T-helper 2 cell treated with Interferon-gamma antibody and Interleukin-4, amounts not matched to agents 5 μg/mL and 100 μg/mL, for 36 hours (primary cell): ENCODE data around the gene GRAMD1A.

Experiments
- DNase-seq: peaks from one replicate; pipeline ENCODE4 v3.0.0; 2021; ENCODE audit warnings: low spot score
- H3K27ac Mint-ChIP-seq: one replicate; pipeline ENCODE4 v1.8.0; 2021; ENCODE audit warnings: mild to moderate bottlenecking, mixed read lengths
- H3K27me3 Mint-ChIP-seq: one replicate; pipeline ENCODE4 v1.8.0; 2021; ENCODE audit warnings: low read depth, mixed read lengths
- H3K36me3 Mint-ChIP-seq: one replicate; pipeline ENCODE4 v1.8.0; 2021; ENCODE audit warnings: low read depth, mixed read lengths
- H3K4me1 Mint-ChIP-seq: one replicate; pipeline ENCODE4 v1.8.0; 2021; ENCODE audit warnings: low read depth, mixed read lengths
- H3K4me3 Mint-ChIP-seq: one replicate; pipeline ENCODE4 v1.8.0; 2022; ENCODE audit warnings: mild to moderate bottlenecking, moderate library complexity, mixed read lengths
- H3K9me3 Mint-ChIP-seq: one replicate; pipeline ENCODE4 v1.8.0; 2021; ENCODE audit warnings: mixed read lengths

GRAMD1A gene

DNA sequence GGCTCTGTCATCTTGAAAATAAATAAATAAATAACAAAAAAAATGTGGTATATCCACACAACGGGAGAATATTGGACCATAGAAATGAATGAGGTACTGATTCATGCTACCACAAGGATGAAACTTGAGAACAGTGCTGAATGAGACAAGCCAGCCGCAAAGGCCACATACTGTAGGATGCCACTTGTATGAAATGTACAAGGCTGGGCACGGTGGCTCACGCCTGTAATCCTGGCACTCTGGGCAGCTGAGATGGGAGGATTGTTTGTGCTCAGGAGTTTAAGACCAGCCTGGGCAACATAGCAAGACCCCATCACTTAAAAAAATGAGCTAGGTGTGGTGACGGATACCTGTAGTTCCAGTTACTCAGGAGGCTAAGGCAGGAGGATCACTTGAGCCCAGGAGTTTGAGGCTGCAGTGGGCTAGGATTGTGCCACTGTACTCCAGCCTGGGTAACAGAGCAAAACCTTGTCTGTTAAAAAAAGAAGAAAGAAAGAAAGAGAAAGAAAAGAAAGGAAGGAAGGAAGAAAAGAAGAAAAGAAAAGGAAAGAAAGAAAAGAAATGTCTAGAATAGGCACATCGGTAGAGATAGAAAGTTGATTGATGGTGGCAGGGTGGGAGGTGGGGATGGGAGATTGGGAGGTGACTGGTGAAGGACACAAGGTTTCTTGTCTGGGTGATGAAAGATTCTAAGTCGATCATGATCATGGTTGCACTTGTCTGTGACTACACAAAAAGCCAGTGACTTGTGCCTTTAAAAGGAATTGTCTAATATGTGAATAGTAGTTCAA is 61.7 kb downstream of the GRAMD1A start:
- Mint-ChIP-seq H3K27ac (no peak overlapping the region), H3K9me3 (no peaks in the 10 kb centered on the region), H3K4me3 (no peak overlapping the region), H3K27me3 (peaks cover 1% of the 10 kb centered on the region), H3K4me1 (peaks cover 2% of the 10 kb centered on the region), H3K36me3 (no peaks in the 10 kb centered on the region)
- no peak for DNase-seq

DNA sequence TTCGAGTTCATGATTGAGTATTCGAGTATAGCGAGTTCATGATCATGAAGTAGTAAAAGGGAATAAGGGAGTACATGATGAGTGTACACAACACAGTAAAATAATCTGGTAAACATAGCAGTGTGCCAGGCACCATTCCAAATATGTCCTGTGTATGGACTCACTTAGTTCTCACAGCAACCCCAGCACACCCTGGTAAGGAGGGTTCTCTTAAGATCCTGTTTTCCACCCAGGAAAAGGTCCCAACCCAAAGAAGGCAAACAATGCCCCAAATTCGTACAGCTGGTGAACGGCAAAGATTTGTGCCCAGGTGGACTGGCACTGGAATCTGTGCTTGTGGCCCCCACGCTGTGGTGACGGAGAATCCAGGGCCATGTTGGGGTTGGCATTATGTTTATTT is 62.8 kb downstream of the GRAMD1A start:
- Mint-ChIP-seq H3K9me3 (no peaks in the 10 kb centered on the region), H3K36me3 (no peaks in the 10 kb centered on the region)
- no peak for DNase-seq

DNA sequence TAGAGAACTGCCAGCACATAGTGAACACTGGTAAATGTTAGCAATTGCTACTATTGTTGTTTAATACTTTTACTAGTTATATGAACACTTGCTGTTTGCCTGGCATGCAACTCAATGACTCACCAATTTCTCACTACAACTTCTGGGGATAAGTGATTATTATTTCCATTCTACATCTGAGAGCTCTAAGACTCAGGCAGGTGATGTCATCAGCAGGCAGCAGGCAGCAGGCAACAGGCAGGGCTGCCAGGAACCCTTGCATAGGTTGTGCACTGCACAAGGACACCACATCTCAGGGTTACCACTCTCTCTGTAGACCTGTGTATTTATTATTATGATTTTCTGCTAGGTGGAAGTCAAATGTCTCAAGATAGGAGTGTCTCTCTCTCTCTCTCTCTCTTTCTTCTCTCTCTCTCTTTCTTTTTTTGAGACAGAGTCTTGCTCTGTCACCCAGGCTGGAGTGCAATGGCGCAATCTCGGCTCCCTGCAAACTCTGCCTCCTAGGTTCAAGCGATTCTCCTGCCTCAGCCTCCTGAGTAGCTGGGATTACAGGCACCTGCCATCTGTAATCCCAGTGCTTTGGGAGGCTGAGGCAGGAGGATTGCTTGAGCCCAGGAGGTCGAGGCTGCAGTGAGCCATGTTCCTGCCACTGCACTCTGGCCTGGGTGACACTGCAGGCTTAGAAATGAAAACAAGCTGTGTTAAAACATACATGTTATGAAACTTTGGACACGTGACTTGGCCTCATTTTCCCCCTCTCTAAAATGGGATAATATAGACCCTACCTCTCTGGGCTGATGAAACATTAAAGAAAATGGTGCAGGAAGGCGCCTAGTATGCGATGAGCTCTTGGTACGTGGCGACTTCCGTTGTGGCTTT is 64.1 kb downstream of the GRAMD1A start:
- H3K9me3 Mint-ChIP-seq = no peaks in the 10 kb centered on the region
- peaks cover 7% of the 10 kb centered on the region for H3K4me1 Mint-ChIP-seq
- no peak overlapping the region for H3K27ac Mint-ChIP-seq
- no peak for DNase-seq
- H3K27me3 Mint-ChIP-seq = no peaks in the 10 kb centered on the region
- H3K36me3 Mint-ChIP-seq = no peaks in the 10 kb centered on the region
- H3K4me3 Mint-ChIP-seq = no peak overlapping the region

More for the DNA sequence above, 62.8 kb downstream of the GRAMD1A start:
- Mint-ChIP-seq H3K4me3 (no peak overlapping the region), H3K27me3 (no peaks in the 10 kb centered on the region), H3K4me1 (peaks cover 7% of the 10 kb centered on the region), H3K27ac (no peak overlapping the region)

DNA sequence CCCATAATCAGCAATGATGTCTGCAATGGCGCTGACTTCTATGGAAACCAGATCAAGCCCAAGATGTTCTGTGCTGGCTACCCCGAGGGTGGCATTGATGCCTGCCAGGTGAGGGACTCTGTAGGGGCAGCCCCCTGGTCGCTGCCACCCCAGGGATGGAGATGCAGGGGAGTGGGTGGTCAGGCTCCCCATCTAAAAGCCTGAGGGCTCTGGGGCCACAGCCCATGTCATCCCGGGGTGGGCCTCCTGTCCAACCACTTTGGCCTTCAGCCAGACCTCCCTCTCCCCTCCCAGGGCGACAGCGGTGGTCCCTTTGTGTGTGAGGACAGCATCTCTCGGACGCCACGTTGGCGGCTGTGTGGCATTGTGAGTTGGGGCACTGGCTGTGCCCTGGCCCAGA is 65.5 kb downstream of the GRAMD1A start:
- no peak for DNase-seq
- Mint-ChIP-seq H3K4me3 (no peak overlapping the region), H3K4me1 (peaks cover 7% of the 10 kb centered on the region), H3K27ac (no peak overlapping the region), H3K27me3 (no peaks in the 10 kb centered on the region), H3K36me3 (no peaks in the 10 kb centered on the region), H3K9me3 (no peaks in the 10 kb centered on the region)

DNA sequence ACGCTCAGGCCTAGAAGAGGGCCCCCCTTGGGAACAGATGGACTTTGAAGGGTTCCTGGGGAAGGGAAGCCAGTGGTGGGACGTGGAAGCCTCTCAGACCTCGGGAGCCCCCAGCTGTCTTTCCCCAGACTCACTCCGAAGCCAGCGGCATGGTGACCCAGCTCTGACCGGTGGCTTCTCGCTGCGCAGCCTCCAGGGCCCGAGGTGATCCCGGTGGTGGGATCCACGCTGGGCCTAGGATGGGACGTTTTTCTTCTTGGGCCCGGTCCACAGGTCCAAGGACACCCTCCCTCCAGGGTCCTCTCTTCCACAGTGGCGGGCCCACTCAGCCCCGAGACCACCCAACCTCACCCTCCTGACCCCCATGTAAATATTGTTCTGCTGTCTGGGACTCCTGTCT is 66.0 kb downstream of the GRAMD1A start:
- no peaks in the 10 kb centered on the region for H3K36me3 Mint-ChIP-seq
- H3K27me3 Mint-ChIP-seq = no peaks in the 10 kb centered on the region
- H3K4me3 Mint-ChIP-seq = no peak overlapping the region
- no peak overlapping the region for H3K27ac Mint-ChIP-seq
- H3K4me1 Mint-ChIP-seq = peaks cover 7% of the 10 kb centered on the region
- H3K9me3 Mint-ChIP-seq = no peaks in the 10 kb centered on the region
- no peak for DNase-seq

DNA sequence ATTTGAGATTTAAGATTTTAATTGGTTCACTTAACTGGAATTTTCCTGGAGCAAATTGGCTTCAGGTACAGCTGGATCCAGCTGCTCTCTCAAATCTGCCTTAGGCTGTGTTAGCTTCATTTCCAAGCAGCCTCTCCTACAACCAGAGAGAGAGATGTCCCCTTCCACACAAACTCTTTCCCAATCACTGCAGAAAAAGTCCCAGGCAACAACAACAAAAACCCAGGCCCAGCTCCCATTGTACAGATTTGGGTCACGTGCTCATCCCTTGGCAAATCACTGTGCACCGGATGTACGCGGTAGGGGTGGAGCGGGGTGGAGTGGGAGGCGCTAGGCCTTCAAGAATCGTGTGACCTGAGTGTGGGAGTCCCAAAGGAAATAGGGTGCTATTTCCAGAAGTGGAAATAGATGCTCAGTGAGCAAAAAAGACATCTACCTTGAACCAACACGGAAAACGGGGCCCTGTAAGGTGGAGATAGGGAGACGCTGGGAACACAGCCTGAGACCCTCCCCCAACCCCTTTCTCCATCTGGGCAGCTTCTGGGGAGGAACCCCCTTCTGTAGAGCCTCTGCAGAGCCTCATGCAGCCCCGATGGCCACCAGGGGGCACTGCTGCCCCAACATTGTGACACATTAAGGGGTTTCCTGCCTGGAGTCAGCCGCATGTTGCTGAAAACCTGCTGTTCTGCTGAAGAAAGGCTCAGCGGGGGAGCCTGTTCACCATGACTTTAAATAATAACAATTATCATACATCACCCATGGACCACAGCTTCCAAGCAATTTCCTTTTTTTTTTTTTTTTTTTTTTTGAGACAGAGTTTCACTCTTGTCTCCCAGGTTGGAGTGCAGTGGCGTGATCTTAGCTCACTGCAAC is 66.8 kb downstream of the GRAMD1A start:
- peak overlapping the region; percentile 9 for H3K27ac Mint-ChIP-seq
- H3K36me3 Mint-ChIP-seq = no peaks in the 10 kb centered on the region
- H3K4me1 Mint-ChIP-seq = peaks cover 7% of the 10 kb centered on the region
- no peaks in the 10 kb centered on the region for H3K9me3 Mint-ChIP-seq
- H3K27me3 Mint-ChIP-seq = no peaks in the 10 kb centered on the region
- DNase-seq = peak; percentile 81
- H3K4me3 Mint-ChIP-seq = no peak overlapping the region

DNA sequence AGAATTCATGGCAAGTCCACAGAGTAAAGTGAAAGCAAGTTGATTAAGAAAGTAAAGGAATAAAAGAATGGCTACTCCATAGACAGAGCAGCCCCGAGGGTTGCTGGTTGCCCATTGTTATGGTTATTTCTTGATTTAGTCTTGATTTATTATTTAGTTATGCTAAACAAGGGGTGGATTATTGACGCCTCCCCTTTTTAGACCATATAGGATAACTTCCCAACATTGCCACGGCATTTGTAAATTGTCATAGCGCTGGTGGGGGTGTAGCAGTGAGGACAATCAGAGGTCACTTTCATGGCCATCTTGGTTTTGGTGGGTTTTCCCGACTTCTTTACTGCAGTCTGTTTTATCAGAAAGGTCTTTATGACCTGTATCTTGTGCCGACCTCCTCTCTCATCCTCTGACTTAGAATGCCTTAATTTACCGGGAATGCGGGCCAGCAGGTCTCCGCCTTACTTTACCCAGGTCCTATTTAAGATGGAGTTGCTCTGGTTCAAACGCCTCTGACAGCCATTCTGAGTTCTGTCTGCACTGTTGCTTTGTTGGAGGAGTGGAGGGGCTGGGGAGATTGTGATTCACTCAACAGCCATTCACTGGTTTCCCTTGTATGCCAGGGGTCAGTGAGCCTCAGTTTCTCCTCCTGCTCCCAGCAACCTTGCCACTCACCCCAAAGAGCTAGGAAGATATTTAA is 69.0 kb downstream of the GRAMD1A start:
- no peaks in the 10 kb centered on the region for H3K27me3 Mint-ChIP-seq
- no peak for DNase-seq
- no peak overlapping the region for H3K27ac Mint-ChIP-seq
- no peaks in the 10 kb centered on the region for H3K36me3 Mint-ChIP-seq
- H3K4me1 Mint-ChIP-seq = peaks cover 7% of the 10 kb centered on the region
- H3K4me3 Mint-ChIP-seq = no peak overlapping the region
- H3K9me3 Mint-ChIP-seq = no peaks in the 10 kb centered on the region

DNA sequence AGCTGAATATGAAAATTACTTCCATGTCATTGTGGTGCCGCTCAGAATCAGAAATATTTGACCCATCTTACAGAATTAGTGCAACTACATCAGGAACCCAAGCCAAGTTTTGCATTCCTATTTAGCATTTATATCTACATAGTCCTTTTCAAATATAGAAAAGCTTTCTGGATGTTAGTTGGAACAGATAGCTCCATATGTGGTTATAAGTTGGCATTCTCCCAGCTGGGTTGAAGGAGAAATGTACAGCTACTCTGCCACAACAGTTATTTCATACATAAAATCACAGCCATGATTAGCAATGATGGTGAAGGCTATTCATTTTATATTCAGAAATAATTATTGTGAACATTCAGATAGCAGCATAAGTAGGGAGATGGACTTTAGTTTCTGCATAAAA is 69.6 kb downstream of the GRAMD1A start:
- peaks cover 7% of the 10 kb centered on the region for H3K4me1 Mint-ChIP-seq
- no peaks in the 10 kb centered on the region for H3K27me3 Mint-ChIP-seq
- no peak overlapping the region for H3K27ac Mint-ChIP-seq
- H3K36me3 Mint-ChIP-seq = no peaks in the 10 kb centered on the region
- DNase-seq = no peak
- no peaks in the 10 kb centered on the region for H3K9me3 Mint-ChIP-seq
- no peak overlapping the region for H3K4me3 Mint-ChIP-seq

DNA sequence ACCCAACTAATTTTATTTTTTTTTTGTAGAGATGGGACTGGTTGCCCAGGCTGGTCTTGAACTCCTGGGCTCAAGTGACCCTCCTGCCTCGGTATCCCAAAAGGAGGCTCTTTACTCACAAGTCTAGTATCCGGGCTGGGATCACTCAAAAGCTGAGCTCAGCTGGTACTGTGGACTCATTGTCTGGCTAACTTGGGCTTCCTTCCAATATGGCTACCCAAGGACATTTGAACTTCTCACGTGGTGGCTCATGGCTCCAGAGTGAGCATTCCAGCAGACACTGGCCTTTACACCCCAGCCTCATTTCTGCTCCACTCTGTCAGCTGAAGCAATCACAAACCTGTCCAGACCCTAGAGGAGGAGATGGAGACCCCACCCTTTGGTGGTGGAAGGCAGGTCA is 70.3 kb downstream of the GRAMD1A start:
- no peak for DNase-seq
- no peaks in the 10 kb centered on the region for H3K36me3 Mint-ChIP-seq
- no peak overlapping the region for H3K4me3 Mint-ChIP-seq
- peaks cover 7% of the 10 kb centered on the region for H3K4me1 Mint-ChIP-seq
- no peaks in the 10 kb centered on the region for H3K27me3 Mint-ChIP-seq
- no peak overlapping the region for H3K27ac Mint-ChIP-seq
- H3K9me3 Mint-ChIP-seq = no peaks in the 10 kb centered on the region

DNA sequence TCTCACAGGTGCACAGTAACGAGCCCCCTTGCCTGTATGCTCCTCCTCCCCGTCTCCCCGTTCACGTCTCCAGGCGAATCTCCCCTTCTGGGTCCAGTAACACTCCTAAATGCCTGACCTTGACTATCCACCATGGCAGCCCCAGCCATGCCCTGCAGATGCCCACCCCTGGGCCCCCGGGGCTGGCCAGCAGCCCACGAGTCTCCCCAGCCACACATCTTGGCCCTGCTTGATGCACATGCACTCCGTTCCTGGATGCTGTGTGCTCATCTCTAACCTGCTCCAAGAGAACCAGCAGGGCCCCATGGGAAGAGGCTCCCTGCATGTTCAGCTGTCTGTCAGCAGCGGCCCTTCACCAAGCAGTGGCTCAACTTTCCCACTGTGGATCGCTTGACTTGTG is 73.4 kb downstream of the GRAMD1A start:
- Mint-ChIP-seq H3K27ac (no peak overlapping the region), H3K4me1 (no peaks in the 10 kb centered on the region), H3K27me3 (no peaks in the 10 kb centered on the region), H3K4me3 (no peak overlapping the region), H3K36me3 (no peaks in the 10 kb centered on the region), H3K9me3 (no peaks in the 10 kb centered on the region)
- no peak for DNase-seq

DNA sequence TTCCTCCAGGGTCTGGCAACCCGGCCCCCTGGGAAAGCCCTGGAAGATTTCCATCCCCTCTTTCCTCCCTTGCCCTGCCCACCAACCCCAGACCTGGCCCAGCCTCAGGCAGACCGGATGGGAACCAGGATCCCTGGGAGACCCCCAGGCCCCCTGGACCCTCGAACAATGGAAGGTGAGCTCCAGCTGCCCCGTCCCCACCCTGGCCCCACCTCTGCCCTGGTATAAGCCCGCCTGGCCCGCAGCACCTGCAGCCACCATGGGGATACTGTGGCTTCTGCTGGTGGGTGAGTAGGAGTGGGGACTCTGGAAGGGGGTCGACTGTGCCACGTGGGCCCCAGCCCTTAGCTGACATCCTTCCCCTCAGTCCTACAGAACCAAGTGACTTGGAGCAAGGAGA is 73.8 kb downstream of the GRAMD1A start:
- Mint-ChIP-seq H3K4me1 (no peaks in the 10 kb centered on the region), H3K27me3 (no peaks in the 10 kb centered on the region), H3K36me3 (no peaks in the 10 kb centered on the region), H3K4me3 (no peak overlapping the region), H3K9me3 (no peaks in the 10 kb centered on the region), H3K27ac (no peak overlapping the region)
- DNase-seq = no peak

DNA sequence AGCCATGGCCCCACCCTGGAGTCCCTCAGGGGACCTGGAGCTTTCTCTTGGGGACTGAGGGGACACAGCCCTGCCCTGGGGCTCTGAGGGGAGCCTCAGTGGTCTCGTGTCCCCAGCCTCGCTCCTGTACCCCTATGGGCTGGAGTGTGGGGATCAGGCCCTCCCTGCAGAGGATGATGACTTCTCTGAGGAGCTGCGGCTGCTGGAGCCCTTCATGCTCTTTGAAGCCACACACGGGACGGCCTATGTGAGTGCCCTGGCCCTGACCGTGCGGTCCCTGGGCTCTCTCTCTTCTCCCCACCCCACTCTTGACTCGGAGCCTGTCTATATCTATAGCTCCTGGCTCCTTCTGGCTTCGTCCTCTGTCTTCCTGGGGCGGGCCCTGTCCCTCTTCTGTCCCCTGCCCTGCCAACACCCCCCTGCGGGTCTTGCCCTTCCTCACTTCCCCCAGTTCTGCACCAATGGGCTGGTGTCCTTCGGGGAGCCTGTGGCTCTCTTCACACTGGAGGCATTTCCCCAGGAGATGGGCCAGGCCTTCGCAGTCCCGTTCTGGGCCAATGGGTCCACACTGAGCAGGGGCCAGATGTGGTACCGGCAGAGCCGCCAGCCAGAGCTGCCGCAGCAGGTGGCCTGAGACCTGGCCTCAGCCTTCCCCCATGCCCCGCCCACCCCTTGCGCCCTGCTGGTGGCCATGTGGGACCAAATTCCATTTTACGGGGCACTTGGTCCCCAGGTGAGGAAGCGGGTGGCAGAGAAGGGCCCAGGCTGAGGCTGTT is 74.5 kb downstream of the GRAMD1A start:
- Mint-ChIP-seq H3K9me3 (no peaks in the 10 kb centered on the region), H3K27ac (no peak overlapping the region), H3K27me3 (no peaks in the 10 kb centered on the region), H3K4me3 (no peak overlapping the region), H3K4me1 (no peaks in the 10 kb centered on the region), H3K36me3 (no peaks in the 10 kb centered on the region)
- DNase-seq = no peak
